GM12874 (cell line): ENCODE data around the gene PTCH2.

Source experiments
- CTCF ChIP-seq: IDR thresholded peaks from 2 replicates; pipeline ENCODE4 v1.5.1; 2011; ENCODE audit warnings: low read depth, mild to moderate bottlenecking, control low read depth, low read length, moderate library complexity; ENCODE audit not compliant: insufficient read depth

PTCH2 gene

DNA sequence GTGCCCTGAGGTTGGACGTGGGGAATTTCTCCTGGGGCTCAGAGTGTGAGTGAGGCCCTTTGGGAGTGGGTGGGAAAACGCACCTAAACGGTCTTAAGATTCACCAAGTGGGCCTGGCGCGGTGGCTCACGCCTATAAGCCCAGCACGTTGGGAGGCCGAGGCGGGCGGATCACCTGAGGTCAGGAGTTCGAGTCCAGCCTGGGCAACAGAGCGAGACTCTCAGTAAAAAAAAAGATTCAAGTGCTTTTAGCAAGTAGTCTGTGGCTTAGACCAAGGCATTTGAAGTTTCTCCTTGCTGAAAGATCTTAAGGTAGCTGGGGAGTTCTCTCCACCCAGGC is 66.4 kb downstream of the PTCH2 start:
- no peak for TF ChIP-seq CTCF

DNA sequence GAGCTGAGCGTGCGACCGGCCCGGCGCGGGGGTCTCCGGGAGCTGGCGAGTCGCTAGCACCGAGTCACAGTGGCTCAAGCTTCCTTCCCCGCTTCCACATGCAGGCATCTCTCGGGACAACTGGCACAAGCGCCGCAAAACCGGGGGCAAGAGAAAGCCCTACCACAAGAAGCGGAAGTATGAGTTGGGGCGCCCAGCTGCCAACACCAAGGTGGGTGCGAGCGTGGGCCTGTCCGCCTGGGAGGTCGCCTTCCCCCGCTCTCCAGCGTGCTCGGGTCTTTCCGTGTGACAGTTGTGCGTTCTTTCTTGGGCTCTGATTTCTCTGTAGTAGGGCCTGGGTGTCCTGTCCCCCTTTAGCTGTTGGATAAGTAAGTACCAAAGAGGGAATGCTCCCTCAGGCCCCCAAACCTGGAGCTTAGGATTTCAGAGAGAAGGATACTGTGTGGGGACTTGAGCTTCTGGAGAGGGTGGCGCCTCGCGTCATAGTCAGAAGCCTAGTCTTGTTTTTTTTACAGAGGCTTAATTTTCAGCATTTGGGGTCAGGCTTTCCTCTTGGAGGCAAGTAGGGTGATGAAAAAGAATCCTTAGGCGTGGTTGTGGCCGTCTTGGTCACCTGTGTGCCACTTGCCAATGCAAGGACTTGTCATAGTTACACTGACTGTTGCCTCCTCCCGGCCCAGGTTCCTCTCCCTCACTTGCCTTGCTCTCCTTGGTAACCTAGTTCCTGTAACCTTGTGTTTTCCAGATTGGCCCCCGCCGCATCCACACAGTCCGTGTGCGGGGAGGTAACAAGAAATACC is 66.9 kb downstream of the PTCH2 start:
- no peak for TF ChIP-seq CTCF

- TF ChIP-seq CTCF = no peak
These were observed 67.7 kb downstream of the PTCH2 start, which contains the start of gene RPS8 for GRCh38 chr1:44775078-44775929. Gene RPS8 (plus strand): TSS chr1:44775540. CDS start chr1:44775597, 57 bp downstream.
